ENCODE results near the gene TRAPPC12. TPM values are rescaled to one million over a fixed set of nuclear protein-coding genes. Genes with fewer than 3 reads are reported as not detected.

The TRAPPC12 gene
- total RNA-seq, 2 experiments from 2014 or later, result 49.8 to 64.0 TPM

GRCh38 chr2:3344897-3345296, 34.6 kb upstream of the TRAPPC12 start:
- no peaks in the 10 kb centered on the region for H3K27me3 ChIP-seq (ENCODE audit: control insufficient read depth in 1 of 2, insufficient read depth in 2 of 2, low read length in 2 of 2)
- no peak overlapping the region for H3K4me3 Mint-ChIP-seq
- CTCF ChIA-PET, result no interaction called here

GRCh38 chr2:3345621-3346020, 33.9 kb upstream of the TRAPPC12 start:
- H3K36me3 Mint-ChIP-seq (ENCODE audit: low read depth), result peaks cover 50% of the 10 kb centered on the region
- no peaks in the 10 kb centered on the region for H3K4me1 Mint-ChIP-seq (ENCODE audit: low read depth)
- ChIA-PET POLR2A (no interaction called here), CTCF (no interaction called here)
- intact Hi-C loops (cut with DNase I, micrococcal nuclease), result no loop called here
- no peak for TF ChIP-seq CTCF (IDR thresholded peaks at IDR 0.05)
- no peak overlapping the region for H3K4me3 Mint-ChIP-seq
- DNase-seq (no peak), ATAC-seq (ENCODE audit: poor library complexity) (no peak)
- Histone ChIP-seq H3K9me3 (ENCODE audit: control insufficient read depth in 1 of 2, insufficient read depth in 1 of 2, low read length in 2 of 2) (peaks cover 0 to 4% of the 10 kb centered on the region in 2 experiments), H3K4me1 (ENCODE audit: insufficient read depth, low read length) (no peaks in the 10 kb centered on the region), H3K36me3 (ENCODE audit: insufficient read depth, low read length) (peaks cover 32% of the 10 kb centered on the region), H3K27me3 (ENCODE audit: control insufficient read depth in 1 of 2, insufficient read depth in 2 of 2, low read length in 2 of 2) (no peaks in the 10 kb centered on the region), H3K4me3 (ENCODE audit: low read length) (no peak overlapping the region), H3K27ac (ENCODE audit: low read depth in 1 of 2, low read length in 2 of 2) (no peak overlapping the region)
- peaks cover 3% of the 10 kb centered on the region for H3K9me3 Mint-ChIP-seq
- H3K27ac Mint-ChIP-seq, result no peak overlapping the region
- no peaks in the 10 kb centered on the region for H3K27me3 Mint-ChIP-seq

More at GRCh38 chr2:3344897-3345296, 34.6 kb upstream of the TRAPPC12 start:
- peaks cover 0 to 4% of the 10 kb centered on the region in 2 experiments for H3K9me3 ChIP-seq (ENCODE audit: control insufficient read depth in 1 of 2, insufficient read depth in 1 of 2, low read length in 2 of 2)
- Mint-ChIP-seq H3K36me3 (ENCODE audit: low read depth) (peaks cover 43% of the 10 kb centered on the region), H3K9me3 (no peaks in the 10 kb centered on the region), H3K27me3 (no peaks in the 10 kb centered on the region), H3K4me1 (ENCODE audit: low read depth) (no peaks in the 10 kb centered on the region), H3K27ac (no peak overlapping the region)
- DNase-seq (no peak), ATAC-seq (ENCODE audit: poor library complexity) (no peak)
- no peak overlapping the region for H3K27ac ChIP-seq (ENCODE audit: low read depth in 1 of 2, low read length in 2 of 2)
- no peak overlapping the region for H3K4me3 ChIP-seq (ENCODE audit: low read length)
- intact Hi-C loops (cut with DNase I, micrococcal nuclease), result no loop called here
- H3K4me1 ChIP-seq (ENCODE audit: insufficient read depth, low read length), result no peaks in the 10 kb centered on the region
- POLR2A ChIA-PET, result no interaction called here
- peaks cover 28% of the 10 kb centered on the region for H3K36me3 ChIP-seq (ENCODE audit: insufficient read depth, low read length)
- no peak for TF ChIP-seq CTCF (IDR thresholded peaks at IDR 0.05)

- Histone ChIP-seq H3K36me3 (ENCODE audit: insufficient read depth, low read length) (peaks cover 52% of the 10 kb centered on the region), H3K27ac (ENCODE audit: low read depth in 1 of 2, low read length in 2 of 2) (no peak overlapping the region), H3K4me3 (ENCODE audit: low read length) (no peak overlapping the region), H3K4me1 (ENCODE audit: insufficient read depth, low read length) (no peaks in the 10 kb centered on the region), H3K27me3 (ENCODE audit: control insufficient read depth in 1 of 2, insufficient read depth in 2 of 2, low read length in 2 of 2) (no peaks in the 10 kb centered on the region), H3K9me3 (ENCODE audit: control insufficient read depth in 1 of 2, insufficient read depth in 1 of 2, low read length in 2 of 2) (peaks cover 0 to 4% of the 10 kb centered on the region in 2 experiments)
- Mint-ChIP-seq H3K27ac (no peak overlapping the region), H3K4me3 (no peak overlapping the region), H3K27me3 (no peaks in the 10 kb centered on the region), H3K9me3 (peaks cover 4% of the 10 kb centered on the region), H3K36me3 (ENCODE audit: low read depth) (peaks cover 74% of the 10 kb centered on the region), H3K4me1 (ENCODE audit: low read depth) (no peaks in the 10 kb centered on the region)
- no peak for ATAC-seq (ENCODE audit: poor library complexity)
- no peak for DNase-seq
- POLR2A ChIA-PET, result no interaction called here
- intact Hi-C loops (cut with DNase I, micrococcal nuclease), result no loop called here
- CTCF ChIA-PET, result no interaction called here
- no peak for TF ChIP-seq CTCF (IDR thresholded peaks at IDR 0.05)
Measured at GRCh38 chr2:3348767-3349166, 30.7 kb upstream of the TRAPPC12 start.

Data from CD4-positive, alpha-beta T cell (primary cell).